Gastrocnemius medialis (tissue), 4 donors: ENCODE data around the gene WDR82.

Experiments
- POLR2A ChIP-seq, 2 donors: fragments of 450-650 bp; IDR thresholded peaks; one replicate each; pipeline ENCODE4 v1.6.1; 2017; ENCODE audit warnings: antibody characterized with exemption in 2 of 2, mild to moderate bottlenecking in 2 of 2, moderate library complexity in 2 of 2
- TF ChIP-seq, protein P1 (sequence below), 5 experiments: fragments of 450-650 bp in 3 of 5; fragments of 200-600 bp in 2 of 5; sonication (generic) in 2 of 5; IDR thresholded peaks in 4 of 5; conservative IDR thresholded peaks in 1 of 5; 1 replicate in 4 of 5; 2 replicates in 1 of 5; pipeline ENCODE4 v1.5.1; 2016 to 2019; ENCODE audit warnings: antibody characterized with exemption in 5 of 5, mild to moderate bottlenecking in 3 of 5, moderate library complexity in 3 of 5

- TF ChIP-seq, protein P1, sequence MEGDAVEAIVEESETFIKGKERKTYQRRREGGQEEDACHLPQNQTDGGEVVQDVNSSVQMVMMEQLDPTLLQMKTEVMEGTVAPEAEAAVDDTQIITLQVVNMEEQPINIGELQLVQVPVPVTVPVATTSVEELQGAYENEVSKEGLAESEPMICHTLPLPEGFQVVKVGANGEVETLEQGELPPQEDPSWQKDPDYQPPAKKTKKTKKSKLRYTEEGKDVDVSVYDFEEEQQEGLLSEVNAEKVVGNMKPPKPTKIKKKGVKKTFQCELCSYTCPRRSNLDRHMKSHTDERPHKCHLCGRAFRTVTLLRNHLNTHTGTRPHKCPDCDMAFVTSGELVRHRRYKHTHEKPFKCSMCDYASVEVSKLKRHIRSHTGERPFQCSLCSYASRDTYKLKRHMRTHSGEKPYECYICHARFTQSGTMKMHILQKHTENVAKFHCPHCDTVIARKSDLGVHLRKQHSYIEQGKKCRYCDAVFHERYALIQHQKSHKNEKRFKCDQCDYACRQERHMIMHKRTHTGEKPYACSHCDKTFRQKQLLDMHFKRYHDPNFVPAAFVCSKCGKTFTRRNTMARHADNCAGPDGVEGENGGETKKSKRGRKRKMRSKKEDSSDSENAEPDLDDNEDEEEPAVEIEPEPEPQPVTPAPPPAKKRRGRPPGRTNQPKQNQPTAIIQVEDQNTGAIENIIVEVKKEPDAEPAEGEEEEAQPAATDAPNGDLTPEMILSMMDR (IDR thresholded peaks at IDR 0.05 in 4 of 5, conservative IDR thresholded peaks at IDR 0.05 in 1 of 5) = no peak
- TF ChIP-seq POLR2A (IDR thresholded peaks at IDR 0.05) = no peak
These were observed 30.3 kb downstream of the WDR82 start for GRCh38 chr3:52248165-52248541.
